ENCODE data around the gene CTAGE8. TPM values are rescaled to one million over a fixed set of nuclear protein-coding genes. Genes with fewer than 3 reads are reported as not detected.

The CTAGE8 gene
- total and polyA plus RNA-seq, 2 of the 8 experiments (the other 6 are each of a cell fraction or from before 2014, with no cell fraction given): not detected

GRCh38 chr7:144255471-144255897 lies 13.6 kb downstream of the CTAGE8 start:
- Histone ChIP-seq H2BK12ac (ENCODE audit: low read depth, low read length) (no peak overlapping the region), H3K23me2 (ENCODE audit: low read depth, low read length) (no peaks in the 10 kb centered on the region), H3K79me1 (ENCODE audit: low read depth, low read length) (no peaks in the 10 kb centered on the region), H3K14ac (ENCODE audit: insufficient read length) (no peak overlapping the region), H2AK5ac (ENCODE audit: low read depth, low read length) (no peak overlapping the region), H3K27me3 (replicated peaks in 1 of 4; ENCODE audit: control insufficient read depth in 3 of 4, extremely low read depth in 1 of 4, insufficient read depth in 3 of 4, low read length in 3 of 4) (no peaks in the 10 kb centered on the region), H2BK5ac (ENCODE audit: low read depth, low read length) (no peak overlapping the region), H3K4me2 (ENCODE audit: insufficient read depth in 1 of 2, low read depth in 2 of 2, low read length in 2 of 2) (no peak overlapping the region), H3K56ac (replicated peaks; ENCODE audit: insufficient read length, low read depth, low read length) (no peak overlapping the region), H3K36me3 (ENCODE audit: control insufficient read depth in 2 of 4, insufficient read depth in 4 of 4, low read length in 3 of 4) (no peaks in the 10 kb centered on the region), H2BK15ac (ENCODE audit: low read length) (no peak overlapping the region), H3K4ac (replicated peaks; ENCODE audit: insufficient read length, low read depth, low read length) (no peak overlapping the region), H4K8ac (ENCODE audit: extremely low read depth, insufficient read depth, low read length) (no peak overlapping the region), H4K91ac (replicated peaks; ENCODE audit: insufficient read length, low read length) (no peak overlapping the region), H3K9me3 (ENCODE audit: insufficient read depth in 2 of 2, low read depth in 1 of 2, low read length in 1 of 2) (no peaks in the 10 kb centered on the region), H3K27ac (ENCODE audit: low read depth, low read length) (no peak overlapping the region), H3K18ac (ENCODE audit: extremely low read depth, low read length) (no peak overlapping the region), H3K4me3 (ENCODE audit: extremely low read depth in 1 of 4, insufficient read depth in 2 of 4, low read depth in 3 of 4, low read length in 4 of 4) (no peak overlapping the region), H4K5ac (ENCODE audit: insufficient read length, low read depth, low read length) (no peak overlapping the region), H4K20me1 (replicated peaks in 1 of 2; ENCODE audit: control insufficient read depth in 1 of 2, insufficient read depth in 2 of 2, low read length in 2 of 2) (no peaks in the 10 kb centered on the region), H3K9ac (replicated peaks in 1 of 4; ENCODE audit: extremely low read depth in 1 of 4, low read depth in 3 of 4, low read length in 3 of 4) (no peak overlapping the region), H3K4me1 (replicated peaks in 1 of 4; ENCODE audit: control insufficient read depth in 3 of 4, insufficient read depth in 4 of 4, low read length in 3 of 4) (peaks cover 0 to 8% (median 0%) of the 10 kb centered on the region in 4 experiments; a peak in 1 of 7 replicates), H3K79me2 (ENCODE audit: control insufficient read depth in 1 of 2, insufficient read depth in 2 of 2, low read length in 2 of 2) (no peaks in the 10 kb centered on the region), H2AFZ (ENCODE audit: low read length) (no peak overlapping the region), H2BK120ac (replicated peaks; ENCODE audit: low read depth, low read length) (no peak overlapping the region), H3K23ac (ENCODE audit: insufficient read length) (no peak overlapping the region), H2BK20ac (ENCODE audit: low read length) (no peak overlapping the region)
- POLR2A ChIA-PET (ENCODE audit: partially characterized antibody): no interaction called here
- no peak for TF ChIP-seq CEBPB (IDR thresholded peaks at IDR 0.05; ENCODE audit: low read depth, low read length)
- TF ChIP-seq SP2 (IDR thresholded peaks at IDR 0.05; ENCODE audit: low read length): no peak
- no peak for TF ChIP-seq GTF2F1 (IDR thresholded peaks at IDR 0.05; ENCODE audit: borderline replicate concordance, low read depth, low read length)
- TF ChIP-seq ATF3 (IDR thresholded peaks at IDR 0.05; ENCODE audit: insufficient read depth, low read depth, low read length): no peak
- no peak for TF ChIP-seq MAFK (IDR thresholded peaks at IDR 0.05; ENCODE audit: low read depth, low read length)
- TF ChIP-seq SUZ12 (IDR thresholded peaks at IDR 0.05; ENCODE audit: low read length): no peak
- no peak for TF ChIP-seq RFX5 (IDR thresholded peaks at IDR 0.05; ENCODE audit: borderline replicate concordance, low read depth, low read length)
- no peak for TF ChIP-seq KDM5A (IDR thresholded peaks at IDR 0.05; ENCODE audit: low read length)
- no peak for TF ChIP-seq NANOG (IDR thresholded peaks at IDR 0.05; ENCODE audit: insufficient read depth, low read depth, low read length, poor library complexity, severe bottlenecking)
- DNase-seq (ENCODE audit: low read depth in 1 of 2, low spot score in 2 of 2): no peak
- CTCF ChIA-PET (ENCODE audit: partially characterized antibody): interaction anchor here (1.2 to 1.4 kb wide), 2 partner anchors 137 to 182 kb away, joined by 3 to 4 read pairs; no protein-coding TSS in a partner anchor
- FAIRE-seq: no peak
- 89% methylated on average over 5 of the region's 5 CpGs; no CpG with 5 or more reads in 1 of the 2 experiments for WGBS, 2 experiments (ENCODE audit: extremely low coverage in 1 of 2, insufficient coverage in 1 of 2, insufficient read length in 1 of 2, insufficient replicate concordance in 2 of 2, low coverage in 1 of 2, low lambda C conversion rate in 2 of 2, missing lambda C conversion rate in 1 of 2)
